ENCODE data around the gene TBRG1. TPM values are rescaled to one million over a fixed set of nuclear protein-coding genes. Genes with fewer than 3 reads are reported as not detected.
A peak's percentile ranks its signal among the peaks of the same experiment; 100 is the strongest.

The TBRG1 gene
- total RNA-seq, 2 experiments from 2014 or later, result 36.2 to 41.3 TPM

DNA sequence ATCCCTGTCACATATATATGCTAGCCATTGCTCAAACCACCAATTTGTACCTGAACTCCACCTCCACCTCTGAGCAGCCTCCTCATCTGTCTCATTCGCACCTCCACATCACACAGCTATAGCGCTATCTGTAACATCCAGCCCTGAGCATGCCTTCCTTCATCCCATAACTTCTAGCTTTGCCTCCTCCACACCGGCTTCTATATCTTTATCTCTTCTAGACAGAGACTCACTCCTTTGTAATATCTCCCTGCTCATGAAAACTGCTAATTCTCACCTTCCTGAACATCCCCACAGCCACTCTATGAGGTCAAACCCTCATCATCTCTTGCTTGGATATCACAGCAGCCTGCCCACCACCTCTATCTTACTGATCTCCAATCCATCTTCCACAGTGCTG, 44.9 kb downstream of the TBRG1 start:
- no peak for DNase-seq
- POLR2A ChIA-PET, result no interaction called here
- ATAC-seq, result no peak
- CTCF ChIA-PET, result interaction anchor here (1.0 to 6.0 kb wide), 3 partner anchors 95 to 169 kb away, joined by 3 to 108 read pairs (median 4); partner anchors contain the start of gene ESAM
- no peak overlapping the region for H3K4me3 Mint-ChIP-seq
- peaks cover 4% of the 10 kb centered on the region for H3K36me3 Mint-ChIP-seq (ENCODE audit: low read depth)
- H3K27ac Mint-ChIP-seq, result no peak overlapping the region
- H3K27me3 Mint-ChIP-seq (ENCODE audit: low read depth), result no peaks in the 10 kb centered on the region
- peaks cover 16% of the 10 kb centered on the region for H3K4me1 Mint-ChIP-seq (ENCODE audit: low read depth)
- no peaks in the 10 kb centered on the region for H3K9me3 Mint-ChIP-seq (ENCODE audit: insufficient read depth)

DNA sequence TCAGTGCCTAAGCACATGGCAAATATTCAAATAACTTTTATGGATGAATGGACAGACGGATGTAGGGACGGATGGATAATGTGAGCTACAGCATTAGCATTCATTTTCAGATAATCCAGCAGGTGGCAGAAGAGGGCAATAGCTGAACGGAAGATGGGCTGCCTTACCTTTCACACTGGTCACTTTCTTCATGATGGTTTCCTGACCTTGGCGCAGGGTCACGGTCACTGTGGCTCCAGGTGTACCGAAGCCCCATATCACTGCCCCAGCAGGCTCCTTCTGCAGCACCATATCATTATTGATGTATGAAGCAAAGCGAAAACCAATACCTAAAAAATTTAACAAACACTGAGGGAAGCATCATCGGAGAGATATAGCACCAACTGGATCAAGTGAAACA, 46.5 kb downstream of the TBRG1 start:
- Mint-ChIP-seq H3K36me3 (ENCODE audit: low read depth) (peaks cover 4% of the 10 kb centered on the region), H3K9me3 (ENCODE audit: insufficient read depth) (no peaks in the 10 kb centered on the region), H3K27me3 (ENCODE audit: low read depth) (no peaks in the 10 kb centered on the region), H3K27ac (no peak overlapping the region), H3K4me1 (ENCODE audit: low read depth) (peaks cover 24% of the 10 kb centered on the region), H3K4me3 (no peak overlapping the region)
- DNase-seq (peak; percentile 60), ATAC-seq (no peak)
- ChIA-PET CTCF (interaction anchor here (0.6 to 6.0 kb wide), 33 partner anchors 9 to 207 kb away, joined by 3 to 108 read pairs (median 7); partner anchors contain the start of genes ESAM and MSANTD2), POLR2A (interaction anchor here (0.7 to 1.0 kb wide), 2 partner anchors 77 to 131 kb away, joined by 3 read pairs; partner anchors contain the start of gene MSANTD2)

DNA sequence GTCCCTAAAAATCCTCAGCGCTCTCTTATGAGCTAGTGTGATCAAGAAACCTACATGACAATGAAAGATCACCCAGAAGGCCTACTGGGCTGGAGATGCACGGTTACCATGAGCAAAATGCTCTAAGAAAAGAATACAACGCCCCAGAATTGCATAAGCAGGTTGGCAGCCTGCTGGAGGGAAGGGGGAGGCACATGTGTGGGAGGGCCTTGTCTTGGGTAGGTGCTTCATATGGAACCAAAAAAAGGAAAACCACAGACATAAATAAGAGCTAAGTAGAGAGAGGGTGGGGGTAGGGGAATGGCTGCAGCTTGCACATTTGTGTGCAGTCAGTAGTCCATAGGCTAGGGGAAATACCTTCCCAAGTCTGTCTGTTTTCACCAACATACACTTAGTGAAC, 48.1 kb downstream of the TBRG1 start:
- Mint-ChIP-seq H3K9me3 (ENCODE audit: insufficient read depth) (no peaks in the 10 kb centered on the region), H3K36me3 (ENCODE audit: low read depth) (peaks cover 4% of the 10 kb centered on the region), H3K4me1 (ENCODE audit: low read depth) (peaks cover 34% of the 10 kb centered on the region), H3K4me3 (no peak overlapping the region), H3K27me3 (ENCODE audit: low read depth) (no peaks in the 10 kb centered on the region), H3K27ac (no peak overlapping the region)
- ChIA-PET POLR2A (interaction anchor here (1.0 kb wide), 1 partner anchor 48 kb away, joined by 5 read pairs; no protein-coding TSS in a partner anchor), CTCF (interaction anchor here (0.7 to 6.0 kb wide), 20 partner anchors 8 to 205 kb away, joined by 3 to 108 read pairs (median 7); partner anchors contain the start of genes ESAM and MSANTD2)
- ATAC-seq (peak; percentile 15), DNase-seq (peak; percentile 54)

DNA sequence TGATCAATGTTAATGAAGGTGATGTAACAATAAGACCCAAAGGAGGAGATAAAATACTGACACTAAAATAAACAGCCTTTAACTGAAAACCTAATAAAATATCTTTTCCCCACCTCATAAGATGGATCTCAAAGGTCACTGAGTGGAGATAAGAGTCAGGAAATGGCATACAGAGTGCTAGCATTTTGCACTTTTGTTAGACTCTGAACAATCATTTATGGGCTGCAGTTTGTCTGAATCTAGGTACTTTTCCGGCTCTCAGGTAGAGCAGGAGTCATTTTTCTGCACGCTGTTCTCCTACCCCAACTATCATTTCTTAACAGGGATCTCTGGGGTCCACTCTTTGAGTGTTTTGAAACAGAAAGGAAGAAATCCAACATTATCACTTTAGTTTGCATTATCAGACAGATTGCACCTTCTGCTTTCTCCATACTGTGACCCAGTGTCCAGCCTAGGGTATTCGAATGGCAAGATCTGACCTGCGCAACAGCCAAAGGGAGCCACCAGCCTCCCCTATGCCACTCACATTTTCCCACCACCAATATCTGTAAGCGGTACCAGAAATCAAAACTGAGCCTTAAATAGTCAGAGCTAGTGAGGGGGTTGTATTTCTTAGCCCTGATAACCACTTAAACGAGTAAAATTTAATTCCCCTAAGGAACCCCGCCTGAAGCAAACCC, 50.0 kb downstream of the TBRG1 start:
- DNase-seq, result peak; percentile 21
- H3K27me3 Mint-ChIP-seq (ENCODE audit: low read depth), result no peaks in the 10 kb centered on the region
- H3K4me3 Mint-ChIP-seq, result peak overlapping the region; percentile 86
- H3K36me3 Mint-ChIP-seq (ENCODE audit: low read depth), result peaks cover 4% of the 10 kb centered on the region
- CTCF ChIA-PET, result interaction anchor here (0.7 to 4.3 kb wide), 13 partner anchors 49 to 204 kb away, joined by 3 to 47 read pairs (median 5); partner anchors contain the start of genes MSANTD2 and TBRG1
- H3K9me3 Mint-ChIP-seq (ENCODE audit: insufficient read depth), result no peaks in the 10 kb centered on the region
- H3K4me1 Mint-ChIP-seq (ENCODE audit: low read depth), result peaks cover 34% of the 10 kb centered on the region
- ATAC-seq, result no peak
- peak overlapping the region; percentile 45 for H3K27ac Mint-ChIP-seq
- POLR2A ChIA-PET, result interaction anchor here (1.2 to 1.9 kb wide), 2 partner anchors 50 to 126 kb away, joined by 4 to 6 read pairs; partner anchors contain the start of gene TBRG1

DNA sequence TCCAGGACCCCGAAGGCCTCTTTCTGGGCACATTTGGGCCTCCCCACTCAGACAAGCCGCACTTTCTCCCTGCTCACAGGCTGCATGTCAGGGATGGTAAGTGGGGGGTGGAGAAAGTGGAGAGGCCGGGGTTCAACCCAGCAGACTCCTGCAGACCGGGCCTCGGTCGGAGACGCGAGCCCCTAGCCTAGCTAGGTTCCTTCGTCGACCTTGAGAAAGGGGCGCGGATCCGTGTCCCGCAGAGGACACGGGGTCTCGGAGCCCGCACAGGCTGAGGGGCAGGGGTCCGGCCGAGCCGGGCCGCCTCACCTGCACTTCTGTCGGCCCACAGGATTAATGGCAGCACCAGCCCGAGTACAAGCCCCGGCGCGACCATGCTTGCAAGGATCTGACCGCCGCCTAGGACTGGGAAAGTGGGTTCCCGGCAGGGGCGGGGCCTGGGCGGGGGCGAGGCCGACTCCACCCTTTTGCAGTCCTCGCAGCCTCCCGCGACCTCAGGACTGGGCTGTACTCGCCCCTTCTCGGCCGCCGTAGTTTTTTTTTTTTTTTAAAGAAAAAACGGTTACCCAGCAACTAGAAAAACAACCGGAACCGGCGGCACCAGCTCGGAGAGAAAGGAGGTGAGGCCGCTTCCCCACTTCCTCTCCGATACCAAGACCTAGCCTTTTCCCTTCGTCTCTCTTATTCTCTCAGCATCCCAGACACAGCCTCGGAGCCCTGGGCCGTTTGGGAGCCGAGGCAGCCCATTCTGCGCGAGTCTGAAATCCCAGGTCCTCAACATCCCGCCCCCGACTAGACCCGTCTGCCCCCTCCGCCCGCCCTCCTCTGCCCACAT, 50.9 kb downstream of the TBRG1 start, which contains the start of the genes SIAE and SPA17:
Gene SIAE (minus strand): TSS at position 407 of the 835 bp plus-strand sequence. CDS start 31 bp downstream, at position 376.
Gene SPA17 (plus strand): TSS at position 572 of the 835 bp plus-strand sequence. CDS start 1,361 bp downstream, outside the sequence.
- Mint-ChIP-seq H3K4me3 (peak within 1 kb of the TSS; percentile 86), H3K4me1 (ENCODE audit: low read depth) (peaks cover 34% of the 10 kb centered on the region), H3K27ac (peak within 1 kb of the TSS; percentile 89), H3K27me3 (ENCODE audit: low read depth) (no peaks in the 10 kb centered on the region), H3K36me3 (ENCODE audit: low read depth) (peaks cover 4% of the 10 kb centered on the region), H3K9me3 (ENCODE audit: insufficient read depth) (no peaks in the 10 kb centered on the region)
- DNase-seq (peak; percentile 90), ATAC-seq (peak; percentile 92)
- CTCF ChIA-PET, result interaction anchor here (0.7 to 2.2 kb wide), 13 partner anchors 50 to 203 kb away, joined by 3 to 13 read pairs (median 5); partner anchors contain the start of gene TBRG1
- POLR2A ChIA-PET, result interaction anchor here (0.6 to 1.9 kb wide), 4 partner anchors 51 to 125 kb away, joined by 3 to 6 read pairs (median 4); partner anchors contain the start of gene TBRG1

DNA sequence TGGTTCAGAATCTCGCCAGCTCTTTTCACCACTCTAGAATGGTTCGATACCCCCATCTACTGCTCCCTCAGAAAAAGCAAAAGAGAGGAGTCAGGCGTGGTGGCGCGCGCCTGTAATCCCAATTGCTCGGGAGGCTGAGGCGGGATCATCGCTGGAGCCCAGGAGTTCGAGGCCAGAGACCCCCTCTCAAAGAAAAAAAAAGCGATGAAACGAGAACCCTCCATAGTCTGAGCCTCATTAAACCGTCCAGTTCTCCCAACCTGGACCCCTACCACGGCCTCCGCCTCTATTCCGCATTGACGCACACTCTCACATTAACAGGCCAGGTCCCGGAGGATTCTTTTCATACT, 51.5 kb downstream of the TBRG1 start:
- ChIA-PET POLR2A (interaction anchor here (0.6 to 1.9 kb wide), 4 partner anchors 52 to 96 kb away, joined by 3 to 6 read pairs (median 3); partner anchors contain the start of gene TBRG1), CTCF (interaction anchor here (1.1 to 2.2 kb wide), 6 partner anchors 72 to 192 kb away, joined by 4 to 13 read pairs (median 6); no protein-coding TSS in a partner anchor)
- Mint-ChIP-seq H3K27ac (peak overlapping the region; percentile 89), H3K4me1 (ENCODE audit: low read depth) (peaks cover 34% of the 10 kb centered on the region), H3K27me3 (ENCODE audit: low read depth) (no peaks in the 10 kb centered on the region), H3K36me3 (ENCODE audit: low read depth) (peaks cover 4% of the 10 kb centered on the region), H3K4me3 (peak overlapping the region; percentile 86), H3K9me3 (ENCODE audit: insufficient read depth) (no peaks in the 10 kb centered on the region)
- DNase-seq (no peak), ATAC-seq (no peak)

DNA sequence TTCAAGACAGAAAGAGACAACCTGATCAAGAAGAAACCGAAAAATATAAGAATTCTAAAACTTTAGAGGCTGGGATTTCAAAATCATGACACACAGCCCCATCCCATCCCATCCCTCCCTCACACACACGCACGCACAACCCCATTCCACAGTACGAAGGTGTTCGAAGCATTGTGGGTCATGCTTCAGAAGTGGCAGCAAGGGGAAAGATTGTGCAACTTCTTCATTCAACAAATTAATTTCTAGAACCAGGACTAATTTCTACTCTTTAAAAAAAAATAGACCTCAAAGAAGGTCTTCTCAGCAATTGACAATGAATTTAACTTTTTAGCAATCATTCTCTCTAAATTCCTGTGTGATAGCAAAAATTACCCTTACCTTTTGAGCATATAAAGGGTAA, 51.9 kb downstream of the TBRG1 start:
- peaks cover 34% of the 10 kb centered on the region for H3K4me1 Mint-ChIP-seq (ENCODE audit: low read depth)
- POLR2A ChIA-PET, result interaction anchor here (0.7 to 1.9 kb wide), 2 partner anchors 52 to 78 kb away, joined by 3 to 6 read pairs; partner anchors contain the start of gene TBRG1
- peaks cover 2% of the 10 kb centered on the region for H3K27me3 Mint-ChIP-seq (ENCODE audit: low read depth)
- no peak for DNase-seq
- H3K27ac Mint-ChIP-seq, result peak overlapping the region; percentile 89
- H3K9me3 Mint-ChIP-seq (ENCODE audit: insufficient read depth), result no peaks in the 10 kb centered on the region
- peaks cover 4% of the 10 kb centered on the region for H3K36me3 Mint-ChIP-seq (ENCODE audit: low read depth)
- no peak for ATAC-seq
- H3K4me3 Mint-ChIP-seq, result peak overlapping the region; percentile 86
- CTCF ChIA-PET, result interaction anchor here (1.2 to 2.2 kb wide), 5 partner anchors 72 to 192 kb away, joined by 4 to 13 read pairs (median 6); no protein-coding TSS in a partner anchor

DNA sequence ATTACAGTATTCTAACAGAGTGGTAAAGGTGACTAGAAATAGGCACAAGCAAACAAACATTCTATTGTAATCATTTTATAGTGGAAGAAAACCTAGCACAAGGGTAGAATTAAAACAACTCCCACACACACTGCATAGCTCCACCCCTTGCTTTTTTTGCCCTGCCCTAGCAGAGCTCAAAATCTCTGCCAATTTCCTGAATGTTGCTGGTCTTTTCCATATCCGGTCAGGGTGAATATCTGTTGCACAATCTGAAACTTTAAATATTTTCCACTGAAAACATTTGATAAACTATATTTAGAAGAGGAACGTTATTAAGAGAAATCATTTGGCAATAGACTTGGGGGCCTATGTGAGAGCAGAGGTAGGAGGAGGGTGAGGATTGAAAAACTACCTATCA, 53.7 kb downstream of the TBRG1 start:
- DNase-seq, result no peak
- Mint-ChIP-seq H3K27me3 (ENCODE audit: low read depth) (peaks cover 2% of the 10 kb centered on the region), H3K27ac (no peak overlapping the region), H3K36me3 (ENCODE audit: low read depth) (peaks cover 4% of the 10 kb centered on the region), H3K4me1 (ENCODE audit: low read depth) (peaks cover 26% of the 10 kb centered on the region), H3K4me3 (no peak overlapping the region), H3K9me3 (ENCODE audit: insufficient read depth) (no peaks in the 10 kb centered on the region)
- ChIA-PET CTCF (no interaction called here), POLR2A (interaction anchor here (0.7 kb wide), 1 partner anchor 101 kb away, joined by 3 read pairs; no protein-coding TSS in a partner anchor)
- no peak for ATAC-seq

DNA sequence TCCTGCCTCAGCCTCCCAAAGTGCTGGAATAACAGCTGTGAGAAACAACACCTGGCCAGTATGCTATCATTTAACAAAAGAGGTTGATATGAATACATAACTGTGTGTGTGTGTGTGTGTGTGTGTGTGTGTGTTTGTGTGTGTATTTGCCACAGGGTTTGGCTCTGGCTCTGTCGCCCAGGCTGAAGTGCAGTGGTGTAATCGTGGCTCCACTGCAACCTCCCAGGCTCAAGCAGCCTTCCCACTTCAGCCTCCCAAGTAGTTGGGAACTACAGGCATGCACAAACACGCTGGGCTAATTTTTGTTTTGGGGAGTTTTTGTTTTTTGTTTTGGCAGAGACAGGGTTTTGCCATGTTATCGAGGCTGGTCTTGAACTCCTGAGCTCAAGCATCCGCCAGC, 55.8 kb downstream of the TBRG1 start:
- DNase-seq (no peak), ATAC-seq (no peak)
- Mint-ChIP-seq H3K4me3 (no peak overlapping the region), H3K36me3 (ENCODE audit: low read depth) (peaks cover 7% of the 10 kb centered on the region), H3K9me3 (ENCODE audit: insufficient read depth) (peaks cover 9% of the 10 kb centered on the region), H3K27ac (no peak overlapping the region), H3K27me3 (ENCODE audit: low read depth) (peaks cover 2% of the 10 kb centered on the region), H3K4me1 (ENCODE audit: low read depth) (peaks cover 12% of the 10 kb centered on the region)
- ChIA-PET CTCF (interaction anchor here (3.0 kb wide), 1 partner anchor 9 kb away, joined by 14 read pairs; no protein-coding TSS in a partner anchor), POLR2A (no interaction called here)

DNA sequence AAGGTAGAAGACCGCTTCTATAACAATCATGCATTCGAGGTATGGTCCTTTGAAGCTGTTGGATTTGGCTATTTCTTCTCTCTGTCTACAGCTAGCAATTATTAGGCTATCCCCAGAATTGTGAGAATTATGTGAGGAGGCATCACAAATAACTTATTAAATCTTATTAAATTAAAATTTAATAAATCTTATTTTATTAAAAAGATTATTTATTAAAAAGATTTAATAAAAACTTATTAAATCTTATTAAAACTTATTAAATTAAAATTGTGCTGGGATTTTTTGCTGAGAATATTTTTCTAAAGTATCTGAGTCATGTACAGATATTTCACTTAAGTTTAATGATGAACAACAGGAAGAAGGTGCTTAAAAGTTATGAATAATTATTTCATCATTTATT, 58.8 kb downstream of the TBRG1 start:
- POLR2A ChIA-PET, result no interaction called here
- CTCF ChIA-PET, result no interaction called here
- H3K4me3 Mint-ChIP-seq, result no peak overlapping the region
- H3K36me3 Mint-ChIP-seq (ENCODE audit: low read depth), result peaks cover 12% of the 10 kb centered on the region
- ATAC-seq (no peak), DNase-seq (no peak)
- peaks cover 22% of the 10 kb centered on the region for H3K9me3 Mint-ChIP-seq (ENCODE audit: insufficient read depth)
- no peaks in the 10 kb centered on the region for H3K4me1 Mint-ChIP-seq (ENCODE audit: low read depth)
- peaks cover 2% of the 10 kb centered on the region for H3K27me3 Mint-ChIP-seq (ENCODE audit: low read depth)
- H3K27ac Mint-ChIP-seq, result no peak overlapping the region

DNA sequence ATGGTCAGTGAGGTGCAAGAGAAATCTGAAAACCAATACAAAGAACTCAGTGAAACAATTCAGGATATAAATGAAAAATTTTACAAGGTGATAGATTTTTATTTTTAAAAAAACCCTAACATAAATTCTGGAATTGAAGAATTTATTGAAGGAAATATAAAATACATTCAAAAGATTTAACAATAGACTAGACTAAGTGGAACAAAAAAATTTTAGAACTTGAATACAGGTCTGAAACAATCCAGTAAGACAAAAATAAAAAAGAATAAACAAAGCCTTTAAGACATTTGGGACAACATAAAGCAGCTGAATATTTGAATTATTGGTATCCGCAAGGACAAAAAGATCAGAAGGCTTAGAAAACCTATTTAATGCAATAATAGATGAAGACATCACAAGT, 59.8 kb downstream of the TBRG1 start:
- Mint-ChIP-seq H3K27ac (no peak overlapping the region), H3K36me3 (ENCODE audit: low read depth) (peaks cover 12% of the 10 kb centered on the region), H3K4me1 (ENCODE audit: low read depth) (no peaks in the 10 kb centered on the region), H3K27me3 (ENCODE audit: low read depth) (peaks cover 5% of the 10 kb centered on the region), H3K9me3 (ENCODE audit: insufficient read depth) (peaks cover 22% of the 10 kb centered on the region), H3K4me3 (no peak overlapping the region)
- ChIA-PET POLR2A (no interaction called here), CTCF (interaction anchor here (2.2 kb wide), 1 partner anchor 64 kb away, joined by 6 read pairs; no protein-coding TSS in a partner anchor)
- no peak for ATAC-seq
- no peak for DNase-seq

Data from activated CD8-positive, alpha-beta T cell treated with anti-CD3 and anti-CD28 coated beads, Interleukin-2, amount 10 ng/mL, durations not matched to agents 7 days and 5 days (primary cell).